GM19035 (cell line): ENCODE results near the gene ABCG5.

ENCODE experiments used
- ATAC-seq: cut with Tn5 transposase; IDR thresholded peaks from one replicate; pipeline ENCODE4 v1.9.1; 2021; ENCODE audit not compliant: unreplicated experiment

Gene ABCG5

GRCh38 chr2:43842866-43843226 lies 4.2 kb upstream of the ABCG5 start:
- ATAC-seq, result no peak

- no peak for ATAC-seq
Observed at GRCh38 chr2:43841949-43842865, 3.6 kb upstream of the ABCG5 start.

- ATAC-seq, result no peak
Observed at GRCh38 chr2:43840965-43841364, 2.3 kb upstream of the ABCG5 start.

- no peak for ATAC-seq
Observed at GRCh38 chr2:43839776-43840564, 1.3 kb upstream of the ABCG5 start.

- ATAC-seq, result no peak
Observed at GRCh38 chr2:43837831-43838559, 644 bp downstream of the ABCG5 start.

GRCh38 chr2:43837033-43837432 lies 1.6 kb downstream of the ABCG5 start:
- ATAC-seq, result no peak

- ATAC-seq, result no peak
Observed at GRCh38 chr2:43832457-43832856, 6.2 kb downstream of the ABCG5 start.

- ATAC-seq, result no peak
Observed at GRCh38 chr2:43831543-43832294, 6.9 kb downstream of the ABCG5 start.

- no peak for ATAC-seq
Observed at GRCh38 chr2:43826305-43827250, 12.1 kb downstream of the ABCG5 start.

GRCh38 chr2:43825841-43826240 lies 12.8 kb downstream of the ABCG5 start:
- no peak for ATAC-seq

- ATAC-seq, result no peak
Observed at GRCh38 chr2:43824951-43825493, 13.6 kb downstream of the ABCG5 start.

- no peak for ATAC-seq
Observed at GRCh38 chr2:43824512-43824911, 14.1 kb downstream of the ABCG5 start.

GRCh38 chr2:43823751-43824150 lies 14.9 kb downstream of the ABCG5 start:
- ATAC-seq, result no peak

- ATAC-seq, result no peak
Observed at GRCh38 chr2:43822839-43823238, 15.8 kb downstream of the ABCG5 start.

- ATAC-seq, result no peak
Observed at GRCh38 chr2:43819491-43820163, 19.0 kb downstream of the ABCG5 start.

- no peak for ATAC-seq
Observed at GRCh38 chr2:43818761-43819160, 19.9 kb downstream of the ABCG5 start.

GRCh38 chr2:43814711-43815110 lies 23.9 kb downstream of the ABCG5 start:
- no peak for ATAC-seq

- ATAC-seq, result no peak
Observed at GRCh38 chr2:43812947-43813346, 25.7 kb downstream of the ABCG5 start.

GRCh38 chr2:43812006-43812405 lies 26.6 kb downstream of the ABCG5 start:
- ATAC-seq, result no peak
